Nephron (organoid): ENCODE data around the gene NUP210L.

ENCODE experiments used
- H3K27ac Mint-ChIP-seq, 3 experiments: 2 replicates each; pipeline ENCODE4 v1.8.0; 2020; ENCODE audit warnings: mixed read lengths in 3 of 3, mild to moderate bottlenecking in 2 of 3, moderate library complexity in 1 of 3
- H3K27me3 Mint-ChIP-seq: 2 replicates; pipeline ENCODE4 v1.8.0; 2021; ENCODE audit warnings: low read depth, mild to moderate bottlenecking, moderate library complexity, mixed read lengths
- H3K36me3 Mint-ChIP-seq: 2 replicates; pipeline ENCODE4 v1.8.0; 2020; ENCODE audit warnings: low read depth, mixed read lengths
- H3K4me1 Mint-ChIP-seq: 2 replicates; pipeline ENCODE4 v1.8.0; 2020; ENCODE audit warnings: mixed read lengths
- H3K4me3 Mint-ChIP-seq, 3 experiments: 2 replicates each; pipeline ENCODE4 v1.8.0; 2020; ENCODE audit warnings: mild to moderate bottlenecking in 3 of 3, mixed read lengths in 3 of 3, moderate library complexity in 2 of 3
- H3K9me3 Mint-ChIP-seq: 2 replicates; pipeline ENCODE4 v1.8.0; 2020; ENCODE audit warnings: mixed read lengths
- CTCF ChIP-seq, 3 experiments: fragments of 200-600 bp; sonication (generic); IDR thresholded peaks; one replicate each; pipeline ENCODE4 v1.5.0; 2021; ENCODE audit warnings: antibody characterized with exemption in 3 of 3; ENCODE audit not compliant: unreplicated experiment in 3 of 3

The NUP210L gene

GRCh38 chr1:154154534-154155191 is at the start of gene NUP210L:
Gene NUP210L (minus strand): TSS chr1:154155073.
- no peaks in the 10 kb centered on the region for H3K9me3 Mint-ChIP-seq
- no peak within 1 kb of the TSS for H3K4me3 Mint-ChIP-seq
- H3K27ac Mint-ChIP-seq, result peak within 1 kb of the TSS in 2 of 3 experiments; percentile 10 to 37
- peaks cover 49% of the 10 kb centered on the region for H3K36me3 Mint-ChIP-seq
- H3K4me1 Mint-ChIP-seq, result no peaks in the 10 kb centered on the region
- TF ChIP-seq CTCF (IDR thresholded peaks at IDR 0.05; ENCODE audit: unreplicated experiment in 3 of 3), result no peak
- H3K27me3 Mint-ChIP-seq, result peaks cover 3% of the 10 kb centered on the region

- no peak overlapping the region for H3K4me3 Mint-ChIP-seq
- no peaks in the 10 kb centered on the region for H3K9me3 Mint-ChIP-seq
- H3K27ac Mint-ChIP-seq, result no peak overlapping the region
- TF ChIP-seq CTCF (IDR thresholded peaks at IDR 0.05; ENCODE audit: unreplicated experiment in 3 of 3), result no peak
- peaks cover 16% of the 10 kb centered on the region for H3K4me1 Mint-ChIP-seq
- H3K27me3 Mint-ChIP-seq, result no peaks in the 10 kb centered on the region
- H3K36me3 Mint-ChIP-seq, result no peaks in the 10 kb centered on the region
Observed at GRCh38 chr1:154199563-154199879, 44.6 kb upstream of the NUP210L start.

DNA sequence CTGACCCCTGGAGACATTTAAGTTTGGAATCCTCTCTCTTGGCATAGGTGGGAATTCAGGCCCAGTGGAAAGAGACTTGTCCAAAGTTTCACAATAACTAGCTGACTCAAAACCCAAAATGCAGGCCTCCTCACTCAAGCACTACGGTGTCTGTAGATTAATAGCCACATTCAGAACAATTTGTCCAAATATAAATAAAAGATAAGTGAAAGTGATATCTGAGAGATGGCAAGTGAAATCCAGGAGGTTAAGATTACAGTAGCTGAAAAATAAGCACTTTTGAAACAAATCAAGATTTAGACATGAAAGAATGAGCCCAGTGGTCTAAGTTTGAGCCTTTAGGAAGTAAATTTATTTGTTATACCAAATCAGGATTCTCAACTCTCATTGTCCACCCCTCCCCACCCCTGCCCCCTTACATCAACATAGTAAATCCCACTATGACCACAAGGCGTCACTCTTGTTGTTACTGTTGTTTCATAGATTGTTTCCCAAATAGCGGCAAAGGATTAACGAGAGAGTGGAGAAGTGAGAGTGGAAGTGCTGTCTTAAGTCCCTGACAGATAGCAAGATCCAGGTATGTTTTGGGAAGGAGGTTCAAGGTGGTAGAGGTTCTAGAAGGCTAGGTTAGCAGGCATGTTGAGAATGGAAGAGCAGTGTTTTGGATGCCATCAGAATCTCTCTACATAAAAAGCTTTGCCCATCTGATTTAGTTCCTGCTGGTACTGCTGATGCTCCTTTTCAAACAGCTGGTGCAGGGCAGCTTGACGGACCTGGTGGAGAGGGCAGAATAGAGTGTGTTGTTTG is 44.1 kb upstream of the NUP210L start:
- no peaks in the 10 kb centered on the region for H3K9me3 Mint-ChIP-seq
- H3K27me3 Mint-ChIP-seq, result peaks cover 4% of the 10 kb centered on the region

GRCh38 chr1:154193821-154194220 is 38.9 kb upstream of the NUP210L start:
- H3K27me3 Mint-ChIP-seq, result peaks cover 10% of the 10 kb centered on the region
- no peak overlapping the region for H3K27ac Mint-ChIP-seq
- H3K4me3 Mint-ChIP-seq, result peak overlapping the region in 1 of 3 experiments; percentile 15
- peaks cover 35% of the 10 kb centered on the region for H3K4me1 Mint-ChIP-seq
- no peaks in the 10 kb centered on the region for H3K9me3 Mint-ChIP-seq
- no peak for TF ChIP-seq CTCF (IDR thresholded peaks at IDR 0.05; ENCODE audit: unreplicated experiment in 3 of 3)
- no peaks in the 10 kb centered on the region for H3K36me3 Mint-ChIP-seq

More for the DNA sequence above, 44.1 kb upstream of the NUP210L start:
- Mint-ChIP-seq H3K36me3 (no peaks in the 10 kb centered on the region), H3K4me1 (peaks cover 19% of the 10 kb centered on the region), H3K4me3 (no peak overlapping the region), H3K27ac (no peak overlapping the region)
- TF ChIP-seq CTCF (IDR thresholded peaks at IDR 0.05; ENCODE audit: unreplicated experiment in 3 of 3), result peak; percentile 50 to 59 (median 59)

- H3K27ac Mint-ChIP-seq, result peak overlapping the region; percentile 79 to 91 (median 79)
- no peaks in the 10 kb centered on the region for H3K9me3 Mint-ChIP-seq
Observed at GRCh38 chr1:154192476-154192875, 37.6 kb upstream of the NUP210L start.

More at GRCh38 chr1:154192476-154192875, 37.6 kb upstream of the NUP210L start:
- H3K4me3 Mint-ChIP-seq, result peak overlapping the region in 2 of 3 experiments; percentile 78 to 90
- H3K36me3 Mint-ChIP-seq, result no peaks in the 10 kb centered on the region
- peaks cover 40% of the 10 kb centered on the region for H3K4me1 Mint-ChIP-seq
- TF ChIP-seq CTCF (IDR thresholded peaks at IDR 0.05; ENCODE audit: unreplicated experiment in 3 of 3), result no peak
- H3K27me3 Mint-ChIP-seq, result peaks cover 10% of the 10 kb centered on the region
